H54 (cell line): ENCODE results near the gene ANGEL1.

Source experiments
- DNase-seq: peaks from one replicate; pipeline ENCODE4 v3.0.0; 2011; ENCODE audit warnings: low spot score, mixed read lengths; ENCODE audit not compliant: insufficient read length
- FAIRE-seq: peaks from 3 replicates; lab custom pipeline; 2011; peaks lifted over from hg19 to GRCh38; lab: Jason Lieb, UNC
- POLR2A ChIP-seq: IDR thresholded peaks from 2 replicates; pipeline ENCODE4 v1.6.1; 2011; ENCODE audit warnings: low read depth, mild to moderate bottlenecking, low read length

Gene ANGEL1

DNA sequence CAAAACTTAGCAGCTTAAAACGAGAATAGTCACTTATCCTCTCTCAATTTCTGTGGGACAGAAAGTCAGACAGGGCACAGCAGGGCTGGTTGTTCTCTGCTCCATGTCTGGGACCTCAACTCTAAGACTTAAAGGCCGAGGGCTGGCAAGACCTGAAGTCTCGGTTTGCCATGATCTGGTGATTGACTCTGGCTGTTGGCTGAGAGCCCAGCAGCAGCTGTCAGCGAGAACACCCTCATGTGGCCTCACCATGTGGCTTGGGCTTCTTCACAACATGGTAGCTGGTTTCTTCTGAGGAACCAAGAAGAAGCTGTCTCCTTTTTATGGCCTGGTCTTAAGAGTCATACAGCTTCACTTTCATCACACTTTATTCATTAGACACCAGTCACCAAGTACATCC, 53.1 kb downstream of the ANGEL1 start:
- no peak for TF ChIP-seq POLR2A
- FAIRE-seq, result no peak
- DNase-seq, result no peak

DNA sequence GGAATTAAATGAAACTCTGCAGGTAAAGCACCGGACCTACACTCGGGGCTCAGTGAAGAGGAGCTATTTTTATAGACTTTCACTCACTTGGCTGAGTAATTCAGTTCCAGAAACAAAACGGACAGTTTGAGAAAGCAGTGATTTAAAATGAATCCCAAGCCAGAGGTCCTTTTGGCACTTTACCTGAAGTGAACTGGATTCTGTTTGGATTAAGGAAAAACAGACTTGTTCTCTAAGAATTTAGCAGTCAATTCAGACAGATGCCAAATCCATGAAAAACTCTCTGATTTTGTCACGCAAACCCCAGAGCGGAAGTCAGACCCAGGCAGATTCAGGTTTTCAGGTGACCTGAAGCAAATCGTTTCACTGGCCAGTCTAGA, 56.3 kb downstream of the ANGEL1 start:
- FAIRE-seq (no peak), DNase-seq (no peak)
- TF ChIP-seq POLR2A, result no peak

DNA sequence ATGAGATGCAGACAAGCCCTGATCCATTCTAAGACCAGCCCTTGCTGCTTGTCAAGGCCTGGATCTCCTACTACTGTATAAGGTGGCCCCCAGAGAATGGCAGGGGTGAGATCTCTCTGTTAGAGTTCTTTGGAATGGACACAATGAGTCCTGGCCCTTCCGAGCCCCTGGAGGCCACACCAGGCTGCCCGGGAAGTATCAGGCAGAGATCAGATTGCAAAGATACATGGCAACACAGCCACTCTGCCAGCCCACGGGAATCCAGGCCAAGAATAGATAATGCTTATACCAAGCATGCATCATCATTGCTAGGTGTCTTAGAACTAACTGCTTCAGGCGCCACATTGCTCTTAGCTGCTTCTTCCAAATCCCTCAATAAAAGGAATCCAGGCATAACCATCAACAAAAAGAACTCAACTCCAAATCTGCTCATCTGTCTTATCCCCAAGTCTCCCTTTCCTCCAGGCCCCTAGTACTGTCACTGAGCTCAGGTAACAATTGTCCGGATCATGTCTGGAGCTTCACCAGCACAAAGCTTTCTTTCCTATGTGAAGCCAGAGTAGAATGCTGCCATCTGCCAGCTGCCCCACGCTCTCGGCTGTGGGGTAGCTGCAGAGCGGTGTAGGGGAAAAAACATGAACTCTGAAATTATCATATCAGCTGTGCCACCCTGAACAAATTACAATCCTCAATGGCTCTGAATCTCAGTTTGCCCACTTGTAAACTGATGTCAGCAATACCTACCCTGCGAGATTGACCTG, 56.9 kb downstream of the ANGEL1 start:
- no peak for TF ChIP-seq POLR2A
- FAIRE-seq (no peak), DNase-seq (no peak)

DNA sequence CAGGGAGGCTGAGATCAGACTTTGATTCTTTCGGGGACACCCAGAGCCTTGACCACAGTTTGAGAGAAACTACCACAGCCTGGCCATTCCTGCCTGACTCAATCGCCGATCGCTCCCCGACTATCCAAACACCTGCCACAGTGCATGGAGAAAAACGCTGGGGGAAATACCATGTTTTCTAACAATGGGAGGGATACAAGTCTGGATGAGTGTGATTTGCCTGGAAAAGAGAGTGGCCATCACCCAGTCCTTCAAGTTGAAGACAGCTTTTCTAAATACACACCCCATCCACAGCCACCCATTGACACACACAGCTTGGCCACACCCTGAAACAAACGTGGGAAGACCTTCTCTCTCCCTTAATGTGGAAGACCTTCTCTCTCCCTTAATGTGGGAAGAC, 58.1 kb downstream of the ANGEL1 start:
- DNase-seq (no peak), FAIRE-seq (no peak)
- TF ChIP-seq POLR2A, result no peak

DNA sequence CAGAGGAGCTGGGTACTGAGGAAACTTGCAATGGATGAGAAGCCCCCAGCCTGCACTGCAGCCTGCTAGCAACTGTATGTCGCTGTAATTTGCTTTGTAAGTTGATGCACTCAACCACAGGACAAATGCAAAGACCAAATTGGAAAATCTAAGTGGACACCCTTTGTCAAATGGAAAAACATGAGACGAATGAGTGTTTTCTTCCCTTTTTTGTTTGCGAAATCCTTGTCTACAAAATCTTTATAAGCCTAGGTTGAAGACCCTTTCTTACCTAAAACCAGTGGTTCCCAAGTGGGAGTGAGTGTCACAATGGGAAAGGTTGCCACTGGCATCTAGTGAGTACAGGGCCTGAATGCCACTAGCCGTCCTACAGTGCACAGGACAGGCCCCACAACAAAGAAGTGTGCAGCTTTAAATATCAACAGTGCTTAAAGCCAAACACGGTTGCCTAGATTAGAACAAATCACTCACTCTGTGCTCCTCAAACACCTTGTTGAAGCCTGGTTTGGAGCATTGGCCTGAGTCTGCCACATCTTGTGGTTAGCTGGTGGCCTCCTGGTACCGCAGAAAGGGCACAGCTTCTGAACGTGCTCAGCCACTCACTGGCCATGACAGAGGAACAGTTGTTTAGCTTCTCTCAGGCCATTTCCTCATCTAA, 59.0 kb downstream of the ANGEL1 start:
- no peak for DNase-seq
- no peak for FAIRE-seq
- TF ChIP-seq POLR2A, result no peak

DNA sequence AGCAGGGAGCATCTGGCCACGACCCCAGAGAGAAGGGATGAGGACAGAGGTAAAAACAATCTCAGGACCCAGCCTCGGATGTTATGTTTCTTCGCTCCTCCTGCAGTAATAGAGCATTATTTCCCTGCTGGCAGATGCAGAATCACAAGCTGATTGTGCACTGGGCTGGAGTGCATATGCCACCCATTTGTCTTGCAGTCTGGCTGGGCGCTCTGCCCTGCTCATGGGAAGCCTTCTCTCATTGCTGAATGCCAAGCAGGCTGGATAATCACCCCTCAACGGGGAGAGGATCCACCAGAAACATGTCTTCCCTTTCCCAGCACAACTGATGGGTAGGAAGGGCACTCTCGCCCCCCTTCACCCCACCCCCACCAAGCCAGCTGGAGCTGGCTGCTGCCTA, 59.9 kb downstream of the ANGEL1 start:
- no peak for DNase-seq
- TF ChIP-seq POLR2A, result no peak
- no peak for FAIRE-seq

DNA sequence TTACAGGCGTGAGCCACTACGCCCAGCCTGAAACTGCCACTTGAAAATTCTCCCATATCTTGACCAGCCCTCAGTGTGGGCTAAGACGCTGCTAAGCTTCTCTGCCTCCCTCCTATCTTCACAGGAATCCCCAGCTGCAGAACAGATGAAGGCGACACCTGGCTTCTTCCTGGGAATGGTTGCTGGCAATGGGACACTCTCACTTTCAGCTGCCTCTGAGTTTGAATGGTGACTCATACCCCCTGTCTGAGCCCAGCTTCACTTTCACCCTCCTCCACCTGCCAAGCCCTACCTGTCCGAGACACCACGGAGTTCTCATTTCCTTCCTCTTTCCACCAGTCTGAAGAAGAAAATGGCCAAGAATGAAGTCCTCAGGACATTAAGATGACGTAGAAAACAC, 69.7 kb downstream of the ANGEL1 start:
- FAIRE-seq, result no peak
- TF ChIP-seq POLR2A, result no peak
- DNase-seq, result no peak

DNA sequence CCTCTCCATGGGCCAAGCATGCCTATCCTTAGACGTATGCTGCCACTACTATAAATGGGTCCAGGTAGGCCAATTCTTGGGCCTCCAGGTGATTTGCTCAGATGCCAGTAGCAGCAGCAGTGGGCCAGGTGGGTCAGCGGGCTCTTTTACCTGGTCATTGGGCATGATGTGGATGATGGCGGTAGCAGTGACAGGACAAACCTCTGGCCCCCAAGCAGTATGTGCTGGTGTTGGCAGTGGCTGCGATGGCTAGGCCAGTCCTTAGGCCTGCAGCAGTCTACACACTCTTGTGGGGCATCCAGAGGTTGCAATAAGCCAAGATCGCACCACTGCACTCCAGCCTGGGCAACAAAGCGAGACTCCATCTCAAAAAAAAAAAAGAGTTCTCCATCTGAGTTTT, 70.5 kb downstream of the ANGEL1 start:
- DNase-seq (no peak), FAIRE-seq (no peak)
- TF ChIP-seq POLR2A, result no peak

DNA sequence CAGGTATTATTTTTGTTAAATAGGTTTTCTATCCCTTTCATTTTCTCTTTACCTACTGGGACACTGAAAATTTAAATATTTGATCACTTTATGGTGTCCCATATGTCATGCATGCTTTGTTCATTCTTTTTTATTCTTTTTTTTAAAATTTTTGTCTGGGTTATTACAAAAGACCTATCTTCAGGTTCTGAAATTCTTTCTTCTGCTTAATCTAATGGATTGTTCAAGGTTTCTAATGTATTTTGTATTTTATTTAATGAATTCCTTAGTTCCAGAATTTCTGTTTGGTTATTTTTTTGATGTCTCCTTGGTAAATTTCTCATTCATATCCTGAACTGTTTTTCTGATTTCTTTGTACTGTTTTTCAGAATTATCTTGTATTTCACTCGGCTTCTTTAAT, 71.6 kb downstream of the ANGEL1 start:
- no peak for FAIRE-seq
- TF ChIP-seq POLR2A, result no peak

More for the DNA sequence above, 71.6 kb downstream of the ANGEL1 start:
- DNase-seq, result no peak
